GM21723 (cell line): ENCODE results near the gene MACF1.

Experiments used
- ATAC-seq: cut with Tn5 transposase; IDR thresholded peaks from one replicate; pipeline ENCODE4 v1.9.1; 2021; ENCODE audit warnings: mild to moderate bottlenecking, moderate library complexity; ENCODE audit not compliant: unreplicated experiment

Gene MACF1

GRCh38 chr1:39387452-39387851 is 183.0 kb downstream of the MACF1 start:
- no peak for ATAC-seq

- ATAC-seq, result no peak
Measured at GRCh38 chr1:39391691-39392679, 187.5 kb downstream of the MACF1 start.

GRCh38 chr1:39392851-39393573 is 188.5 kb downstream of the MACF1 start:
- no peak for ATAC-seq

GRCh38 chr1:39393645-39394044 is 189.2 kb downstream of the MACF1 start:
- no peak for ATAC-seq

- no peak for ATAC-seq
Measured at GRCh38 chr1:39394059-39394458, 189.6 kb downstream of the MACF1 start.

GRCh38 chr1:39394598-39394997 is 190.1 kb downstream of the MACF1 start:
- ATAC-seq, result no peak

- ATAC-seq, result no peak
Measured at GRCh38 chr1:39395357-39395831, 190.9 kb downstream of the MACF1 start.

GRCh38 chr1:39396671-39397070 is 192.2 kb downstream of the MACF1 start:
- ATAC-seq, result no peak

GRCh38 chr1:39397487-39397886 is 193.0 kb downstream of the MACF1 start:
- ATAC-seq, result no peak

GRCh38 chr1:39398278-39399021 is 194.0 kb downstream of the MACF1 start:
- no peak for ATAC-seq

GRCh38 chr1:39401106-39401505 is 196.6 kb downstream of the MACF1 start:
- ATAC-seq, result no peak

- ATAC-seq, result no peak
Measured at GRCh38 chr1:39404876-39405275, 200.4 kb downstream of the MACF1 start.

GRCh38 chr1:39405358-39405757 is 200.9 kb downstream of the MACF1 start:
- ATAC-seq, result no peak

GRCh38 chr1:39406533-39407450 is 202.3 kb downstream of the MACF1 start:
- ATAC-seq, result no peak

- ATAC-seq, result no peak
Measured at GRCh38 chr1:39407510-39407895, 203.0 kb downstream of the MACF1 start.

GRCh38 chr1:39407896-39408640 is 203.6 kb downstream of the MACF1 start:
- no peak for ATAC-seq

GRCh38 chr1:39408641-39409054 is 204.2 kb downstream of the MACF1 start:
- ATAC-seq, result peak; percentile 77

GRCh38 chr1:39409055-39409816 is 204.7 kb downstream of the MACF1 start:
- no peak for ATAC-seq
